ENCODE results near the gene SP2.
"Not testable (repeated sequence)": the region's sequence is repeated elsewhere in the genome, so short reads cannot be mapped to it uniquely, and the experiment has no call there.

SP2 gene

DNA sequence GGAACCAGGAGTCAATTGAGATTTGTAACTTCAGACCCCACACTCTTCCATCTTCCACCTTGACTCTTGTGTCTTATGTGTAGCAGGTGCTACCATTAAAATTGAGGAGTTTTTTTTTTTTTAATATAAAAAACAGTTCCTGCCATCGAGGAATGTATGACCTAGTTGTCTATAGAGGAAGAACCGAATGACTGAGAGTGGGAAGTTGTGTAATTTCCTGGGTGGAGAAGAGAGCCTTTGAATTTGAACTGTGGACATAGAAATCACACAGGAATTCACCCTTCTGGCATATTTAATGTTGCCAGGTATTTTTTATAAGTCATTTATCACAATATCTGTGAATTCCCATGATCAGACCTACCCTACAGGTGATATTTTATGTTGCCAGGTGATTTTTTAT is 22.0 kb downstream of the SP2 start:
- no peak for DNase-seq (ENCODE audit: low read depth in 4 of 4, low spot score in 1 of 4)

DNA sequence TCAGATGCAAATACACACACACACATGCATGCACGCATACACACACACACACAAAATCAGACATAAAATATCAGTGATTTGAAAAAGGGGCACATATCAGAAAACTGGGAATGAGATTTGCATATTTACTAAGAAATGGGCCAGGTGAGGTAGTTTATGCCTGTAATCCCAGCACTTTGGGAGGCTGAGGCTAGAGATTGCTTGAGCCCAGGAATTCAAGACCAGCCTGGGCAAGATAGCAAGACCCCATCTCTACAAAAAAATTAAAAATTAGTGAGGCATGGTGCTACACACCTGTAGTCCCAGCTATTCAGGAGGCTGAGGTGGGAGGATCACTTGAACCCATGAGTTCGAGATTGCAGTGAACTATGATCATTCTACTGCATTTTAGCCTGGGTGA is 23.0 kb downstream of the SP2 start:
- no peak for DNase-seq (ENCODE audit: low read depth in 4 of 4, low spot score in 1 of 4)

GRCh38 chr17:47919889-47920288 is 23.9 kb downstream of the SP2 start:
- DNase-seq (ENCODE audit: low read depth in 4 of 4, low spot score in 1 of 4), result not testable (repeated sequence)

DNA sequence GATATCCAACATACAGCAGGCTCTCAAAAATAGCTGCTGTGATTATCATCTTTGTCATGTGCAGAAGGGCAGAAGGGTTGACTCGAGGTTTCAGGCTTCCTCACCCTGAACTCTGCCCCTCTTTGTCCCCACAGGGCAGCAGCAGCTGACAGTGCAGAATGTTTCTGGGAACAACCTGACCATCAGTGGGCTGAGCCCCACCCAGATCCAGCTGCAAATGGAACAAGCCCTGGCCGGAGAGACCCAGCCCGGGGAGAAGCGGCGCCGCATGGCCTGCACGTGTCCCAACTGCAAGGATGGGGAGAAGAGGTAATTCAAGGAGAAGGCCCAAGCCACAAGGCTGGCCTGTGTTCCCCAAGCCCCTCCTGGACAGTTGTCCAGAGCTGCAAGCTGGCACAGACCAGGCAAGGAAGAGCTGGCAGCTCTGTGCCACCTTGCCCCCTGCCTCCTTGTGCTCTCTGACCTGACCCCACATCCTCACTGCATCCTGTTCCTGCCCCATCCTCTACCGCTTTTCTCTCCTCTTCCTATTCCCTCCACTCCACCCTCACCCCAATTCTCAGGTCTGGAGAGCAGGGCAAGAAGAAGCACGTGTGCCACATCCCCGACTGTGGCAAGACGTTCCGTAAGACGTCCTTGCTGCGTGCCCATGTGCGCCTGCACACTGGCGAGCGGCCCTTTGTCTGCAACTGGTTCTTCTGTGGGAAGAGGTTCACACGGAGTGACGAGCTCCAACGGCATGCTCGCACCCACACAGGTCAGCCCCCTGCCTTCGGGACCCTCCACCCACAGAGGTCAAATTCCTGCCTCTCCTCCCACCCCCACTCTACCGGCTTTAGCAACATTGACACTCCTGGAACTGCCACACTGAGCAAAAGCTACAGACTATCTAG is 29.0 kb downstream of the SP2 start:
- DNase-seq (ENCODE audit: low read depth in 4 of 4, low spot score in 1 of 4), result no peak

GRCh38 chr17:47925678-47925988 is 29.6 kb downstream of the SP2 start:
- DNase-seq (ENCODE audit: low read depth in 4 of 4, low spot score in 1 of 4), result no peak

GRCh38 chr17:47927821-47928400 is 31.9 kb downstream of the SP2 start:
- DNase-seq (ENCODE audit: low read depth in 4 of 4, low spot score in 1 of 4), result no peak

DNA sequence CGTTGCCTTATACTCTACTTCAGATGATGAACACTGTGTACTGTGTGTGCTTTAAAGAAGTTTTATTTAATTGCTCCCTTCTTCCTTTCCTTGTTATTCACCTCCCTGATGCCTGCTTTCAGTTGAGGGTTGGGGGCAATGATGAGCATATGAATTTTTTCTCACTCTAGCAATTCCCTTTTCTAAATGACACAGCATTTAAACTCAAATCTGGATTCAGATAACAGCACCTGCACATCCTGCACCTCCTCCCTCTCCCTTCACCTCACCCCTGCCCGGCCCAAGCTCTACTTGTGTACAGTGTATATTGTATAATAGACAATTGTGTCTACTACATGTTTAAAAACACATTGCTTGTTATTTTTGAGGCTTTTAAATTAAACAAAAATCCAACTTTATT is 32.4 kb downstream of the SP2 start:
- DNase-seq (ENCODE audit: low read depth in 4 of 4, low spot score in 1 of 4), result no peak

GRCh38 chr17:47929218-47930000 is 33.4 kb downstream of the SP2 start:
- DNase-seq (ENCODE audit: low read depth in 4 of 4, low spot score in 1 of 4), result no peak

DNA sequence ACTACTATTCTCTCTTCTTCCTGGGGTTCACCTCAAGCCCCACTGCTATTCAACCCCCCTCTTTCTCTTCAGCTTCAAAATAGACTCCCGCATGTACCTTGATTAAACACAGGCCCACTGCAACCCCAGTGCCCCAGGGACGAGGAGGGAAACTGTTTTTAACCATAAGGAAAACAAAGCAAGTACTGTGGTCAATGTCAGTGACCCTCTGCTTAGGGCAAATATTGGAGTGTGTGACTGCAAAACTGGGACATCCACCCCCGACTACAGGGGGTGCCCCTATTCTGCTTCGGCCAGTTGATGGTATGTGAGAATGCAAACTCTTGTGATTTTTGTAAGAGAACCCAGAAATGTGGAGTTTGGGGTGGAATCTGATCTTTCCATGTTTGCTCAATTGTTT is 35.8 kb downstream of the SP2 start:
- DNase-seq (ENCODE audit: low read depth in 4 of 4, low spot score in 1 of 4), result no peak

DNA sequence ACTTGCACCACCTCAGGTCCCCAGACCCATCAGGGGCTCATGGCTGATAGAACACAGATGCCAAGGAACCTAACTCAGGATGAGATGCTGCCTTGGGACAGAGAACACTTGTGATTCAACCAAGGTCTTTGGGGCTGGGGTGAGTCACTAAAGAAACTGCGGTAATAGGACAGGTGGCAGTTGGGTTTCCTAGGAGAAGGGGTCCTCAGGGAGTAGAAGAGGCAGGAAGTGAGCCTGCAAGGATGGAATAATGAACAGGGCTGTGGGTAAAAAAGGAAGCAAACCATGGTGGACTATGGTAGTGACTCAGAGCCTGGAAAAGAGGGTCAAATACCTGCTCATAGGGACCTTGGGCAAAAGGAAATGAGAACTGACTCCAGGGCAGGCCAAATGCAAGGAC is 38.8 kb downstream of the SP2 start:
- no peak for DNase-seq (ENCODE audit: low read depth in 4 of 4, low spot score in 1 of 4)

DNA sequence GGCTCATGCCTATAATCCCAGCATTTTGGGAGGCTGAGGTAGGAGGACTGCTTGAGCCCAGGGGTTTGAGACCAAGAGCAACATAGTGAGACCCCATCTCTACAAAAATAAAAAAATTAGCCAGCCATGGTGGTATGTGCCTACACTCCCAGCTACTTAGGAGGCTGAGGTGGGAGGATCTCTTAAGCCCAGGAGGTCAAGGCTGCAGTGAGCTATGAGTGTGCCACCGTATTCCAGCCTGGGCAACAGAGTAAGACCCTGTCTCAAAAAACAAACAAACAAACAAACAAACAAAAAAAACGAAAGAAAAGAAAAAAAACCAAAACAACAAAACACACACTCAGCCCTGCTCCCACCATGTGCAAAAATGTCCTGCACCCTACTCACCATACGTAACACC is 39.4 kb downstream of the SP2 start:
- DNase-seq (ENCODE audit: low read depth in 4 of 4, low spot score in 1 of 4), result not testable (repeated sequence)

DNA sequence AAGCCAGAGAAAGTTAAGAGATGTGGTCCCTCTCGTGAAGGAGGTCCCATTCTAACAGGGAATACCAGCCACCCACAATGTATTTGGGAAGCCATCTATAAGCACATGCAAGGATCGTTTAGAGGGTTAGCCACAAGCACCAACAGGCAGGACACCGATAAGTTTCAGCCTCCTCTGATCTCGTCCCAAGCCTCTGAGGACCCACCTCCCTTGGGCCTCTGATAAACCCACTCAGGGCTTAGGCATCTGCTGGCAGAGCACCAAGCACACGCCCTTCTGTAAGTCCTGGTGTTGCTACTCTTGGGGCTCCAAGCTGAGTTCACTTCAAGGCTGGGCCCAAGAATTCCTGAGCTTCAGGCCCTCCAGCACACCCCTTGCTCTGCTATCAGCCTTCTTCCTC is 39.9 kb downstream of the SP2 start:
- DNase-seq (ENCODE audit: low read depth in 4 of 4, low spot score in 1 of 4), result no peak

GRCh38 chr17:47937941-47938340 is 41.9 kb downstream of the SP2 start:
- no peak for DNase-seq (ENCODE audit: low read depth in 4 of 4, low spot score in 1 of 4)

DNA sequence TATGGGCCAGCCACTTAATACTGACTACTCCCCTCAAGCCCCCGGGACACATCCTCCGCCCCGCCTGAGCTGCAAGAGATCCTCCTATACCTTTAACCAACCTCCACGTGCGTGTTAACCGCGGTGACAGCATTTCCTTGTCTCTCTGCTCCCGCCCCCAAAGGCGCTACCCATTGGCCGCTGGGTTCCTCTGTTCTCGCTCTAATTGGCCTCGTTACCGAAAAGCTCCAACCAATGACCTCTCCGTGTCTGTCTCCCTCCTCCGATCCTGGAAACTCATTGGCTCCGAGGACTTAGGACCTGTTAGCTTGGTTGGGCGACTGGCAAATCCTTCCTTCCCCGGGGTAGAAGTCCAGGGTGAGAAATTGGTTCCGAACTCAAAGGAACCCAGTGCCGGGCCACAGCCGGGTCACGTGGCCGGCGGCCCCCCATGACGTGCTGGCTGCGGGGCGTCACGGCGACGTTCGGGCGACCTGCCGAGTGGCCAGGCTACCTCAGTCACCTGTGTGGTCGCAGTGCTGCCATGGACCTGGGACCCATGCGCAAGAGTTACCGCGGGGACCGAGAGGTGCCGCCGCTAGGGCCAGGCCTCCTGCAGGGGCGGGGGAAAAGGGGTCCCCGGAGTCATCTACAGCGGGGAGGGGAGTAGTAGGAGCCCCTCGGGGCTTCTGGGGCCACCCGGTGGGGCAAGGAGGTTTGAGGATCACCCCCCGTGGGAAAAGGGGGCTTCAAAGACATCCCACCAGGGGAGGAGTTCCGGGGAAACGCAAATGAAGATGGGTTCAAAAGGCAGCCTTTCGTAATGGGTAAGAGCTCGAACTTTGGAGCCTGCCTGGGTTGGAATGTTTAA is 45.4 kb downstream of the SP2 start, which contains the start of gene PNPO:
Gene PNPO (plus strand): TSS at position 326 of the 850 bp plus-strand sequence. CDS start 105 bp downstream, at position 431.
- peak; percentile 79 to 95 (median 88) for DNase-seq (ENCODE audit: low read depth in 4 of 4, low spot score in 1 of 4)

GRCh38 chr17:47942096-47942510 is 46.1 kb downstream of the SP2 start:
- DNase-seq (ENCODE audit: low read depth in 4 of 4, low spot score in 1 of 4), result no peak

DNA sequence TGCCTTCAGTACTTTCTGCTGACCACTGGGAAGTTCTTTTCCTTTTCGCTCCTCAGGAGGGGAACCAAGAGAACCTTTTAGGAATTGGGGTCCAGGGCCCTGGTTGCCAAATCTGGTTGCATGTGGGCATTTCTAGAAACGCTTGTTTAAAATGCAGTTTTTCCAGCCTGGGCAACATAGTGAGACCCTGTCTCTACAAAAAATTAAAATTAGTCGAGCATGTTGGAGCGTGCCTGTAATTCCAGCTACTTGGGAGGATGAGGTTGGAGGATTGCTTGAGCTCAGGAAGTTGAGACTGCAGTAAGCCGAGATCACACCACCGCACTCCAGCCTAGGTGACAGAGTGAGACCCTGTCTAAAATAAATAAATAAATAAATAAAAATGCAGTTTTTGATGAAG is 46.5 kb downstream of the SP2 start:
- DNase-seq (ENCODE audit: low read depth in 4 of 4, low spot score in 1 of 4), result no peak

- DNase-seq (ENCODE audit: low read depth in 4 of 4, low spot score in 1 of 4), result no peak
Observed at GRCh38 chr17:47945080-47945479, 49.0 kb downstream of the SP2 start.

DNA sequence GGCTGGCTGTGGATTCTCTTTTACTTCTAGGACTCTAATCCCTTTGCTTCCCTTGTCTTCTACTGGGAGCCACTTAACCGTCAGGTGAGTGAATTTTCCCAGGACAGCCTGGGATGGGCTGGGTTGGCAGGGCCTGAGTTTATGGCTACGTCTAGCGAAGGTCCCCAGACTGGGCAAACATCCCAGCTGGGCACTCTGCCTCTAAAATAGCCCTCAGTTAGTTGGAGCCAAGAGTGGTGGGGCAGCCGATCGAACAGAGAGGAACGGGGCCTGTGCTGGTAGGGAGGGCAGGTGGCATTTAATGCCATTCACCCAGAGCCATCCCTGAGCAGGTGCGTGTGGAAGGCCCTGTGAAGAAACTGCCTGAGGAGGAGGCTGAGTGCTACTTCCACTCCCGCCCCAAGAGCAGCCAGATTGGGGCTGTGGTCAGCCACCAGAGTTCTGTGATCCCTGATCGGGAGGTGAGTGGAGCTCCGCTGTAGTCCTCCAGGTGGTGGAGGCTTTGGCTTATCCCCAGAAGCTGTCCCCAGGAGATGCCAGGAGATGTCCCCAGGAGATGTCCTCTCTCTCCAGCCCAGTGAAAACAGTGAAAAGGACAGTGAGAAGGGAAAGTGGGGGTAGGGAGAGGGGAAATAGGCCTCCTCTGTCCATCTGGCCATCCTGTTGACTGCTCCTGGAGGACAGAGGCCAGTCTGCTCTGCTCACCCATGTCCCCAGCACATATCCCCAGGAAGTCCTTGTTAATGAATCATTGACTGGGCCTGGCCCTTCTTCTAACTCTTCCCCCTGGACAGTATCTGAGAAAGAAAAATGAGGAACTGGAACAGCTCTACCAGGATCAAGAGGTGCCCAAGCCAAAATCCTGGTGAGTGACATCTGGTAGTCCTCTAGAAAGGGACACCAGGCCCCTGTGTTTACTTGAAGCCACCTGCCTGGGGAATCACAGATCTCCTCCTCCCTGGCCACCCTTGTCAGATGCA is 49.8 kb downstream of the SP2 start:
- DNase-seq (ENCODE audit: low read depth in 4 of 4, low spot score in 1 of 4), result no peak

- no peak for DNase-seq (ENCODE audit: low read depth in 4 of 4, low spot score in 1 of 4)
Observed at GRCh38 chr17:47946516-47946915, 50.5 kb downstream of the SP2 start.

- peak; percentile 49 to 64 (median 59) for DNase-seq (ENCODE audit: low read depth in 4 of 4, low spot score in 1 of 4)
Observed at GRCh38 chr17:47946929-47947397, 50.9 kb downstream of the SP2 start.

Measured in stimulated activated CD4-positive, alpha-beta T cell treated with anti-CD3 and anti-CD28 coated beads, Interleukin-1b, Interleukin-23, amount 100 ng/mL, for 24 hours (primary cell).